Neural progenitor cell (in vitro differentiated cells): ENCODE results near the gene MBOAT1. TPM values are rescaled to one million over a fixed set of nuclear protein-coding genes. Genes with fewer than 3 reads are reported as not detected.

ENCODE experiments used
- DNase-seq: peaks from one replicate; pipeline ENCODE4 v3.0.0-alpha.2; 2016; ENCODE audit warnings: low spot score
- H2AFZ ChIP-seq: fragments of 200-600 bp; sonication (generic); replicated peaks from 2 replicates; pipeline ENCODE4 v1.6.1; 2016; ENCODE audit warnings: antibody characterized with exemption
- H3F3A ChIP-seq: fragments of 200-600 bp; sonication (generic); 2 replicates; pipeline ENCODE4 v1.6.1; 2016; ENCODE audit warnings: antibody characterized with exemption, low read depth
- H3K27ac ChIP-seq: fragments of 200-600 bp; sonication (generic); 2 replicates; pipeline ENCODE4 v1.5.1; 2016; ENCODE audit warnings: mild to moderate bottlenecking
- H3K27me3 ChIP-seq: fragments of 200-600 bp; sonication (generic); 2 replicates; pipeline ENCODE4 v1.6.1; 2016; ENCODE audit warnings: mild to moderate bottlenecking, moderate library complexity
- H3K36me3 ChIP-seq: fragments of 200-600 bp; sonication (generic); 2 replicates; pipeline ENCODE4 v1.5.1; 2016
- H3K4me1 ChIP-seq: fragments of 200-600 bp; sonication (generic); 2 replicates; pipeline ENCODE4 v1.6.1; 2016; ENCODE audit warnings: mixed run types
- H3K4me2 ChIP-seq: fragments of 200-600 bp; sonication (generic); 2 replicates; pipeline ENCODE4 v1.6.1; 2016
- H3K4me3 ChIP-seq: fragments of 200-600 bp; sonication (generic); 2 replicates; pipeline ENCODE4 v1.5.1; 2016
- H3K79me2 ChIP-seq: fragments of 200-600 bp; sonication (generic); 2 replicates; pipeline ENCODE4 v1.6.1; 2016; ENCODE audit warnings: low read depth
- H3K9ac ChIP-seq: fragments of 200-600 bp; sonication (generic); 2 replicates; pipeline ENCODE4 v1.6.1; 2016
- H3K9me3 ChIP-seq: fragments of 200-600 bp; sonication (generic); 2 replicates; pipeline ENCODE4 v1.5.1; 2016; ENCODE audit warnings: low read depth
- H4K20me1 ChIP-seq: fragments of 200-600 bp; sonication (generic); 2 replicates; pipeline ENCODE4 v1.6.1; 2016; ENCODE audit warnings: low read depth
- H3K27ac Mint-ChIP-seq: 3 replicates; pipeline ENCODE4 v1.8.0; 2021; ENCODE audit warnings: mixed read lengths
- H3K27me3 Mint-ChIP-seq: 2 replicates; pipeline ENCODE4 v1.8.0; 2022; ENCODE audit warnings: low read depth, mild to moderate bottlenecking, inconsistent platforms, moderate library complexity, mixed read lengths; ENCODE audit not compliant: insufficient read depth
- H3K36me3 Mint-ChIP-seq: 3 replicates; pipeline ENCODE4 v1.8.0; 2021; ENCODE audit warnings: mixed read lengths
- H3K4me1 Mint-ChIP-seq: 3 replicates; pipeline ENCODE4 v1.8.0; 2021; ENCODE audit warnings: mixed read lengths
- H3K4me3 Mint-ChIP-seq: 3 replicates; pipeline ENCODE4 v1.8.0; 2021; ENCODE audit warnings: mild to moderate bottlenecking, moderate library complexity, mixed read lengths
- H3K9me3 Mint-ChIP-seq: 3 replicates; pipeline ENCODE4 v1.8.0; 2020; ENCODE audit warnings: mixed read lengths
- CTCF ChIP-seq: fragments of 200-600 bp; sonication (generic); IDR thresholded peaks from 2 replicates; pipeline ENCODE4 v1.5.1; 2017; ENCODE audit warnings: antibody characterized with exemption, mild to moderate bottlenecking
- EZH2 ChIP-seq: fragments of 200-600 bp; sonication (generic); IDR thresholded peaks from 2 replicates; pipeline ENCODE4 v1.6.1; 2017; ENCODE audit warnings: antibody characterized with exemption, mild to moderate bottlenecking, moderate library complexity
- EZH2phosphoT487 ChIP-seq: fragments of 200-600 bp; sonication (generic); IDR thresholded peaks from 2 replicates; pipeline ENCODE4 v1.6.1; 2017; ENCODE audit warnings: antibody characterized with exemption
- total RNA-seq: library from RNA; depleted of rRNA; stranded (reverse); fragments of >200 nt; gene quantifications from 2 replicates; pipeline ENCODE4 v1.2.3, GENCODE V29; 2015; ENCODE audit warnings: low replicate concordance

The MBOAT1 gene
- total RNA-seq, 1 donor from 2014 or later = 0.45 TPM

- no peaks in the 10 kb centered on the region for H3K9me3 Mint-ChIP-seq
- Histone ChIP-seq H3K4me1 (peaks cover 25% of the 10 kb centered on the region), H3F3A (no peaks in the 10 kb centered on the region), H3K9ac (no peak overlapping the region), H4K20me1 (no peaks in the 10 kb centered on the region), H2AFZ (no peak overlapping the region), H3K27me3 (no peaks in the 10 kb centered on the region), H3K27ac (no peak overlapping the region), H3K4me2 (no peak overlapping the region), H3K36me3 (no peaks in the 10 kb centered on the region), H3K79me2 (no peaks in the 10 kb centered on the region), H3K4me3 (no peak overlapping the region), H3K9me3 (no peaks in the 10 kb centered on the region)
- peaks cover 2% of the 10 kb centered on the region for H3K27me3 Mint-ChIP-seq
- no peak for DNase-seq
- H3K4me1 Mint-ChIP-seq = peaks cover 21% of the 10 kb centered on the region
- no peaks in the 10 kb centered on the region for H3K36me3 Mint-ChIP-seq
- no peak overlapping the region for H3K27ac Mint-ChIP-seq
- TF ChIP-seq EZH2 = no peak
- no peak for TF ChIP-seq EZH2phosphoT487
- TF ChIP-seq CTCF = no peak
- no peak overlapping the region for H3K4me3 Mint-ChIP-seq
Observed at GRCh38 chr6:20117474-20117873, 94.8 kb downstream of the MBOAT1 start.

- Mint-ChIP-seq H3K9me3 (no peaks in the 10 kb centered on the region), H3K27me3 (peaks cover 2% of the 10 kb centered on the region), H3K36me3 (no peaks in the 10 kb centered on the region), H3K4me1 (peaks cover 21% of the 10 kb centered on the region), H3K4me3 (no peak overlapping the region), H3K27ac (no peak overlapping the region)
- TF ChIP-seq EZH2phosphoT487 (no peak), CTCF (no peak), EZH2 (no peak)
- Histone ChIP-seq H4K20me1 (no peaks in the 10 kb centered on the region), H3K4me1 (peaks cover 25% of the 10 kb centered on the region), H3K36me3 (no peaks in the 10 kb centered on the region), H3K4me3 (no peak overlapping the region), H2AFZ (no peak overlapping the region), H3K4me2 (no peak overlapping the region), H3F3A (no peaks in the 10 kb centered on the region), H3K9ac (no peak overlapping the region), H3K79me2 (no peaks in the 10 kb centered on the region), H3K27ac (no peak overlapping the region), H3K9me3 (no peaks in the 10 kb centered on the region), H3K27me3 (no peaks in the 10 kb centered on the region)
- no peak for DNase-seq
Observed at GRCh38 chr6:20116792-20117191, 95.5 kb downstream of the MBOAT1 start.

- Mint-ChIP-seq H3K4me3 (no peak overlapping the region), H3K4me1 (peaks cover 21% of the 10 kb centered on the region), H3K36me3 (no peaks in the 10 kb centered on the region), H3K27me3 (peaks cover 2% of the 10 kb centered on the region), H3K9me3 (no peaks in the 10 kb centered on the region), H3K27ac (no peak overlapping the region)
- H3K4me3 ChIP-seq = no peak overlapping the region
- no peaks in the 10 kb centered on the region for H3K27me3 ChIP-seq
- TF ChIP-seq CTCF = no peak
- no peak for TF ChIP-seq EZH2phosphoT487
- no peak for TF ChIP-seq EZH2
- no peaks in the 10 kb centered on the region for H3F3A ChIP-seq
- H3K9ac ChIP-seq = no peak overlapping the region
- H3K4me2 ChIP-seq = no peak overlapping the region
- no peaks in the 10 kb centered on the region for H3K36me3 ChIP-seq
- DNase-seq = no peak
- no peak overlapping the region for H3K27ac ChIP-seq
- no peaks in the 10 kb centered on the region for H3K9me3 ChIP-seq
- no peaks in the 10 kb centered on the region for H4K20me1 ChIP-seq
- no peak overlapping the region for H2AFZ ChIP-seq
- H3K79me2 ChIP-seq = no peaks in the 10 kb centered on the region
- H3K4me1 ChIP-seq = peaks cover 25% of the 10 kb centered on the region
Observed at GRCh38 chr6:20115246-20115980, 96.9 kb downstream of the MBOAT1 start.
